GM21423 (cell line): Measurements from ENCODE around the gene TMEM266.

Source experiments
- ATAC-seq: cut with Tn5 transposase; IDR thresholded peaks from one replicate; pipeline ENCODE4 v1.9.1; 2021; ENCODE audit warnings: mild to moderate bottlenecking, moderate library complexity; ENCODE audit not compliant: unreplicated experiment

The TMEM266 gene

DNA sequence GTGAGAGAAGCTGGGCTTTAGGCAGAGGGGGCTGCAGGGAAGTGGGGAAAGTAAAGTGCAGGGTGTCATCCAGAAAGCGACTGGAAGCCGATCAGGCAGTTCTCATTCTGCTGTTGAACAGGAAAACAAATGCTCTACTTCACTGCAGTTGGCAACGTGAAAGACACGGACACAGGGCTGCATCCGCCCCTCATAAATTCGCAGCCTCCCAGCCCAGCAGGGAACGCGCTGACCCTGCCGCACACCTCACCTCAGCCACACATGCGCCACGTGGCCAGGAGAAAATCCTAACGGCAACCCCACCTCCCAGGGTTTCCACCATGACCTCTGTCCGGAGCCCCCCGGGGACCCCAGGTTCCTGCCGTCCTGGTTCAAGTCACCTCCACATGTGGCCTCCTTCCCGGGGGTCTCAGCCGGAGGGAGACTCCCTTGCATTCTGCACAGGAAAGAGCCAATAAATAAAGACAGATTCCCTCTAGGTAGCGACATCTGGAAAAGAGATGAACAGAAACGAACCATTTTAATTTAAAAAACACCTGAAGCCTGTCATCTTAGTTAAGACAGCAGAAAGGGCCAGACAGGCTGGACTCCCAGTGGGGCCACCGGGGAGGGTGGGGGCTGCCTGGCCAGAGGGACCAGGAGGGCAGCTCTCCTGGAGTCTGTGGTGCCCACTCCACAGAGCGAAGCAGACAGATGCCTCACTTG is 118.7 kb downstream of the TMEM266 start:
- no peak for ATAC-seq

DNA sequence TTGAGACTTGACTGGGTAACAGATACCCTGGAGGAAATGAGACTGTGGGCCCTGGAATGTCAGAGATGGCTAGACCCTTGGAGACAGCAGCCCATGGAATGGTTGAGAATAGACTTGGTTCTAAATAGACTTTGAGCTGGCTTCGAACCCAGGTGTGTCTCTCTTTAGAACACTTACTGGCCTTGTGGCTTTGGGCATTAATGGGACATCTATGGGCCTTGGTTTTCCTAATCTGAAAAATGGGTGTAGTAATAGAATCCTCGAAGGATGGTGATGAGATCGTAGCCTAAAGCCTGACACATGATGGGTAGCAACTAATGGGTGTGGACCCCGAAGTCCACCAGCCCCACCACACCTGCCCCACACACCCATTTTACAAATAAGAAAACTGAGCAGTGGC is 119.2 kb downstream of the TMEM266 start:
- ATAC-seq: no peak

DNA sequence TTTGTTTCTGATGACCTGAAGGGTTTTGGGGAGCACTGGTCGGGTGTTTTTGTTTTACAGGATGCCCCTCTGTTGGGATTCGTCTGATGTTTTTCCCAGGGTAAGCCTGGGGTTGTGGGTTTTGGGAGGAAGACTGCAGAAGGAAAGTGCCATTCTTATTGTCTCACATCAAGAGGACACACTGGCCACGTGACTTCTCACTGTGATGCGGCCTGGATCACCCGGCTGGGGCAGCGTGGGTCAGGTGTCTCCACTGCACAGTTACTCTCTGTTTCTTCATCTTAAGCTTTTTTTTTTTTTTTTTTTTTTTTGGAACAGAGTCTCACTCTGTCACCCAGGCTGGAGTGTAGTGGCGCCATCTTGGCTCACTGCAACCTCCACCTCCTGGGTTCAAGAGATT is 120.5 kb downstream of the TMEM266 start:
- ATAC-seq: no peak

DNA sequence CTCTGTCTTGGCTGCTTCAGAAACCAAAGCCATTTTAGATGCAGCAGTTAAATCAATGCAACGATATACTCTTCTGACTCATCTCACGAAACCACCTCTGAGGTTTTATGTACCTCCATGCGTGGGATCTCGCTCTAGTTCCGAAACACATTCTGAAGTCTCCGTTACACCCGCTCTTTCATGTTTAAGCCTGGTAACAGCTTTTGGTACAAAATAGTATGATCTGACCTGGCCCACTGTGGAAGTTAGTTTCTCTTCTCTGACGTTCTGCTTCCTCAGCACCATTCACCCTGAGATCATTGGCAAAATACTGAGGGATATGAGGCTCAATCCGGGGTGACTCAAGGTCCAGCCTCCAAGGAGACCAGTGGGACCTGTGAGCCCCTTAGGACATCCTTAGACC is 121.9 kb downstream of the TMEM266 start:
- no peak for ATAC-seq

DNA sequence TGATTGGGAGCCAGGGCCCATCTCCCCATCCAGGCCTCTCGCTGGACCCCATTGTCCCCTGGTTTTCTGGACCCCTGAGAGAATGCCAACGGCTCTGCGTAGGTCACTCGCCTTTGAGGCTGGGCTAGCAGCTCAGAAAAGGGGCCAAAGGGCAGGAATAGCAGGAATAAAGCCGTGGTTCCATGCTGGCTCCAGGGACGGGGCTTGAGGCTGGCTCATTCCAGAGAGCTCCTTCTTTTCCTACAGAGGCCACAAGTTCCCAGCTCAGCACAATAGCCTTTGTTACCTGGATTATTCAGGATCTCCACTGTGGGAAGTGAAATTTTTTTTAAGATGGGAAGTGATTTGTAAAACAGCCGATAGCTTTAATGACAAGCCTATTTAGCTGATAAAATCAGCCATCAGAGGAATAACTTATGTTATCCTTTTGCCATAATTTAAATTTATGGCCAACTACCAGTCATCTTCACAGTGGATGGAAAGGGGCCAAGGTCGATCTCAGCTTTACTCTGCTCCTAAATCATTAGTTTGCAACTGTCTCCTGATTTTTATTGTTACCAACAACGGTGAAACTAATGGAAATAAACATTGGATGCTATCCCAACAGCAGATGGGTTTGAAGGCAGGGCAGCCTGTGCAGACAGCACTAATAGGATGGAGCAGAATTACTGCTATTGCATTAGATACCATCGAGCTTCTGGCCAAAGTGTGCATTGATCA is 124.3 kb downstream of the TMEM266 start:
- ATAC-seq: no peak

DNA sequence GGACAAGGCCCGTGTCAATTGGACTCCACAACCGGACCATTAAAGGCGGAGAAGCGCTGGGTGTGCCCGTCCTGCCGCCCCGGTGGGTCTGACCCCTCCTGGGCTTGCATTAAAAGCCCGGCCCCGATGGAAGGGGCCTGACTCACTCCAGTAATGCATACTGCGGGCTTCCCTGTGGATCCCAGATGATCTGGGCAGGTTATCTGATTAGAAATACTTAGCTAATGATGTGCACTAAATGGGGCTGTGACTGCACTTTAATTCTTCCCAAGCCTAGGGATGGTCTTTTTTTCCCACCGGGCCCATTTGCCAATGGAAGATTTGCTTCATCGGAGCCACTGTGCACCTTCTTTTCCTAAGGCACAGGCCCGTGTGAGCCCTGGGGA is 124.9 kb downstream of the TMEM266 start:
- ATAC-seq: no peak

DNA sequence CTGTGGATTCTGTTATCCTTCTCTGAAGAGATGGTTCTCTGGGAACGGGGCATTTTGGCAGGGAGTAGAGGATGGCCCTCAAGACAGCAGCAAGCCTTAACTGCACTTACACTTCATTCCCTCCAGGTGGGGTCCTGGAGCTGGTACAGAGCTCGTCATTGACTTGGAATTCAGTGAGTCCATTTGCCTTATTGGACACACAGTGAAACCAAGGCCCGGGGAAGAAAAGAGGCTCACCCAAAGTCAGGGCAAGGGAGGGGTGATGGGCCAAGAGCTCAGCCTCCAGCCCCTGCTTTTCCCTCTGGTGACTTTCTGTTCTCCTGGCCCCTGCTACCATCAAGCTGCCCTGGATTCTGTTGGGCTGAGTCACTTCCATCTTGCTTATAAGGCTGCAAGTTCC is 125.9 kb downstream of the TMEM266 start:
- no peak for ATAC-seq

DNA sequence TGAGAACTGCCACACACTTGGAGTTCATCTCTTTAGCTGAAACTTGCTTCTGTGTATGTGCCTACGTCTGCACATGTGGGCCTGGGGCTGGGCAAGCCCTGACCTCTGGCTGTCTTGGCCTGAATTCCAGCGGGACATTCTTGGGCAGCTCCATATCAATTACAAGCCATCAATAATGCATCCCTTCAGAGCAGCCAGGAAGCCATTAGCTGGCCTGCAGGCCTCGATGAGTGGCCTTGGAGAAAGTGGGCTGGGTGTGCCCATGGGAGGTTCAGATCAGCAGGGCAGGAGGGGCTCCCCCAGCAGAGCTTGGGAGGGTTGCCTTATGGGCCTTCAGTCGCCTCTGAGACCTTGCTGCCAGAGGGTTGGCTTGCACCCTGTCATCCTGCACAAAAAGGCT is 127.4 kb downstream of the TMEM266 start:
- ATAC-seq: no peak

DNA sequence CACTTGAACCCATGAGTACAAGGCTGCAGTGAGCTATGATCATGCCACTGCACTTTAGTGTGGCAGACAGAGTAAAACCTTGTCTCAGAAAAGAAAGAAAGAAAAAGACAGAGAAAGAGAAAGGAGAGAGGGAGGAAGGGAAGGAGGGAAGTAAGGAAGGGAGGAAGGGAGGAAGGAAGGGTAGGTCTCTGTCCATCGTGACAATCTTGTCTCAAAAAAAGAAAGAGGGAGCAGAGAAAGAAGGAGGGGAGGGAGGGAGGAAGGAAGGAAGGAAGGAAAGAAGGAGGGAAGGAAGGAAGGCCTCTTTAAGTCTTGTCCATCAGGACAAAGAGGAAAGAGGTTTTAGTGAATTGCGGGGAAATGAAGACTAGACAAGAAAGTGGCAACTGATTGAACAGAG is 129.3 kb downstream of the TMEM266 start:
- ATAC-seq: no peak

DNA sequence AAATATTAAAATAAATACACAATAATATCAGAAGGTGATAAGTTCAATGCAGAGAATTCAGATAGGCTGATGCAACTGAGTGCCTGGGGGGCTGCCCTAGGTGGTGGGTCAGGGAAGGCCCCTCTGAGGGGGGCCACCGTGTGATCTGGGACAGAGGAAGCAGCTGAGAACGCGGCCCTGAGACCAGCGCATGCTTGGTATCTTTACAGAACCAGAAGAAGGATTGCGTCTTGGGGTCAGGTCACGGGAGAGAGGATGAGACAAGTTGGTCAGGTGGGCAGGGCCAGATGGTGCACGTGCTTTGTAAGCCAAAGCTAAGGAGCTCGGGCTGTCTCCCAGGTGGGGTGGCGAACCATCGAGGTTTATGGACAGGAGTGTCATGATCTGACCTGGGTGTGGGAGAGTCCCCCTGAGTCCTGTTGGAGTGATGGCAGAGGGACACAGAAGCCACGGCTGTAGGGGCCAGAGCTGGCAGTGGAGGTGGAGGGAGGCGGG is 130.3 kb downstream of the TMEM266 start:
- no peak for ATAC-seq

DNA sequence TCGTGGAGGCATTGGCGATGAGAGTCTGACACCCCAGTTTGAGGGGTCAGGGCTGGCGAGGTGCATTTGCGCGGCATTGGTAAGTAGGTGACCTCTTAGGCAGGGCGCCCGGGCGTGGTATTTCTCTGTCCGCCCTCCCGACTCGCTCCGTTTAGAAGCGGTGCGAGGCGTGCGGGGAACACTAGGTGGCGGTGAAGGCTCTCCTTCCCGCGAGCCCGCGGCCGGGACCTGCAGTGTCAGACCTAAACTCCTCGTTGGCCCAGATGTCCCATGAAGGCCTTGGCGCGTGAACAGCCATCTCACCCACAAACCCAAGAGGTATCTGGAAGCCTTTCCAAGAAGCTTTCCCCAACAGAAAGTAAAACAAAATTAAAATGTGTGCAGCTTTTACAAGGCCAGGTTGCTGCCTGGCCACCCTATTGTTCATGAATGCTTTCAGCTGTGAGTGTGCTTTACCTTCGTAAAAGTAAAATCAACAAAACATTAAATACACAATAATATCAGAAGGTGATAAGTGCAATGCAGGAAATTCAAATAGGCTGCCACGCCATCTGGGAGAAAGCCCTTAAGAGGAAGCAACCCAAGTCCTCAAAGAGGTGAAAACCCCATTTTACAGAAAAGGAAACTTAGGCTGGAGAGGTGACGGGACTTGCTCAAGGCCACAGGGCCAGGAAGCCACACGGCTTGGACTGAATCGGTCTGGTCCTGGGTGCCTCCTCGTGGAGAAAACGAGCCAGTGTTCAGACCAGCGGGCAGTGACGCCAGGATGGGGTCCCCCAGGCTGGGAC is 131.2 kb downstream of the TMEM266 start:
- peak; percentile 79 for ATAC-seq

DNA sequence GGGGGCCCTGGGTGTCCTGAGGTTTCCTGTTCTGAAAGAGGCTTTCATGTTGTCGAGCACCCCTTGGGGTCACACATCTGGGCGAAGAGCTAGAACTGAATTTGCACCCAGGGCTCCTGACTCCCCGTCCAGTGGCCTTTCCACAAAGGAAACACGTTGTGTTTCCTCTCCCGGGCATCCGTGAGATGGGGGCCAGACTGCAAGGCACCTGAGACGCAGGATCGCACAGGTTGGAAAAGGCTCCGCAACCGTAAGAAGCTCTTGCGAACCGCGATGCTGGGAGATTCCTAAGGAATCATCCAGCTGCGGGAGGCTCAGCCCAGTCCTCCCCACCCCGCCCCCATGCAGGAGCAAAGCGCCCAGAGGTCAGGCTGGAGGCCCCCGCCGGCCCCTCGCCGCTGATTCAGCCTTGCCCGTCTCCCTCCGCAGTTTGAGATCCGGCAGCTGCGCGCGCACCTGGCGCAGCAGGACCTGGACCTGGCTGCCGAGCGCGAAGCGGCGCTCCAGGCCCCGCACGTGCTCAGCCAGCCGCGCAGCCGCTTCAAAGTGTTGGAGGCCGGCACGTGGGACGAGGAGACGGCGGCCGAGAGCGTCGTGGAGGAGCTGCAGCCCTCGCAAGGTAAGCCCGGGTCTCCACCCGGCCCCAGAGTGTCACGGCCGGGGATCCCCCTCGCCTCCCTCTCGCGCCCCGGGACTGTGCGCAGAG is 131.9 kb downstream of the TMEM266 start:
- no peak for ATAC-seq

DNA sequence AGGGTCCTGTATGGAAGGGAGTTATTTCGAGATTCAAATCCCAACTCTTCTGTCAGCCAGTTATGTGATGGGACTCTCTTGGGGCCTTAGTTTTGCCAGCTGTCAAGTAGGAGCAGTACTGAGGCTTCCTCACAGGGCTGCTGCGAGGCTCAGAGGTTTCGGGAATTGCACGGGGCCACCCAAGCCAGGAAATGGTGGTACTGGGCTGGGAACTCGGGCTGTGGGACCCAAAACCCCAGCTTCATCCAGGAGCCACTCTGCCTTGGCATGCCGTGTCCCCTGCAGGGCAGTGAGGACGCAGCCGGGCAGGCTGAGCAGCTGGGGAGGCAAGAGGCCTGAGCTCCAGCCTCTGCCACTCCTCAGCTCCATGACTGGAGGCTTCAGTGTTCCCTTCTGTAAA is 132.9 kb downstream of the TMEM266 start:
- no peak for ATAC-seq

DNA sequence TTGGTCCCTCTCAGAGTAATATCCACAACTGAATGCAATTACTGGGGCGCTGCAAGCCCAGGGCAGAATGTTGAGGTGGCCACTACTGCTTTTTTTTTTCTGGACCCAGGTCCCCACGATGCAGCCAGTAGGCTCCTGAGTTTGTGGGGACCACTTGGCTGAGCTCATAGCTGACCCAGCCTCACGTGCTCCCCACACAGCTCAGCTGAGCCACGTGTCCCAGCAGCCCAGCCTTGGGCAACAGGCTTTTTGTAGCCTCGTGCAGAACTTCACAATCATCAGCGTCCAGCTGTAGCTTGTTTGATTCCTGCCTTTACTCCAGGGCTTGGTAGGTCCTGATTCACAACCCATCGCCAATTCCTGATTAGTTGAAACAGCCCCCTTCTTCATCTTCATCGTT is 134.1 kb downstream of the TMEM266 start:
- ATAC-seq: no peak

DNA sequence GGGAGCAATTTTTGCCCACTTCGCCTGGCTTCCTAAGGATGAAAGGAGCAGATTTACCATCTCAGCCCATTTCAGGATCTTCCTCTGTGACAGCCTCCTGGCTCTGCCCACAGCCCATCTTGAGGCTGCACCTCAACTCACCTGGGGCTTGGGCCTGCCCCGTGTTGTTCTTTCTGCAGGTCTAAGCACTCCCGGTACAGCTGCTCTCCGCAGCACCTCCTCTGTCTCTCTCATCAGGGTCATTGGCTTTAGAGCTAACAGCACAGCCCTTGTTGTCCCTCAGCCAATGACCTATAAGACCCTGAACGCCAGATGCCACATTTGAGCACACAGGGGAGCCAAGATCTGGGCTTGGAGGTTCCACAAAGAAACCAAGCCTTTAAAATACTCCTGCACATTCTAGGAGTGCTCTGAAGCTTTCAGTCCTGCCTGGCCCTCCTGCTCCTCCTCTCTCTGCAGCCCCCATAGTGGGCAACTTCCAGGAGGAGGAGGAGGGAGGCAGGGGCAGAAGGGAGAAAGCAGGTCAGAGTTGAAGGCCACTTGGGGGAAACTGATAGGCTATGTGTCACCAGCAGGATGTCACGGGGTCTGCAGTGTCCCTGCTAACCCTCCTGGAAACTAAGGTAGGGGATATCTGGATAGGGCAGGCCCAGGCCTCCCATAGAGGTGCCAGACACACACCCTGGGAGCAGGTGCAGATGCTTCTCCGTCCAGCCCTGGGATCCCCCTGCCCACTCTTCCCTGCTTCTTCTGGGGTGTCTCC is 135.9 kb downstream of the TMEM266 start:
- ATAC-seq: no peak

DNA sequence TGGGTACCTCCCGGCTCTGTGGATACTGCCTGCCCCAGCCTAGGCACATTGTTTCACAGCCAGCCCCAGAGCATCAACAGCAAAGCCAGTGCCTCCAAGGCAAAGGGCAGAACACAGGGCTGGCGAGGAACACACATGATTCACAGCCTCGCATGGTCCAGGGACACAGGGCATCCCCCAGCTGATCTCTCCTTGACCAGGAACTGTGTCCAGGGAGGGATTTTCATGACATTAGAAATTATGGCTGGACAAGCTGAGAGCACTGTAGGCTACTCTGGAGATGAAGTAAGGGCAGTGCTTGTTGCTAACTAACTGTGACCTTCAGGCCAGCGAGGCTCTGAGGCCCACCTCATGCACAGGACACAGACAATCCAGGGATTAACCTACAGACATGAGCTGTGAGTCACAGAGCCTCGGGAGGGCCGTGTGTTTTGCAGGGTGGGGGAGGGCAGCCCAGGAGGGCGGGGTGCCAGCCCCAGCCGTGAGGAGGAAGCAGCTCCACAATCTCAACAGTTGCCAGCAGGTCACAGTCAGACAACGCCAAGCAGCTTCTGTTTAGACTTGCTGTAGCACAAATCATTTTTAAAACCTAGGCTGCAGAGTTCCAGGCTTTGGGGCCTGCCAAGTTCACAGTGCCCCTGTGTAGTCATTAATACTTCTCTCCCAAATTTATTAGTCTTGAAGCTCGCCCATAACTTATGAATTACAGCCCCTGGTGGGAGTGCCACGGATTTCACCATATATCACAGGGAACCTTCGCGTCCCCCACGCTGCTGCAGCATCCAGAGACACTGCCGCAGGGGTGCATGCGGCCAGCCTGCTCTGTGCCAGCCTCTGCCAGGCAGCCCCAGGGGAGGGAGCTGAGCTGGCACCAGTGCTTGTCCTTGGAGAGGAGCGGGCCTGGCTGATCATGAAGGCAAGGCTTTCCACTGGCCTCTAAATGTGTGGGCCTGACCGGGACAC is 136.8 kb downstream of the TMEM266 start:
- no peak for ATAC-seq

DNA sequence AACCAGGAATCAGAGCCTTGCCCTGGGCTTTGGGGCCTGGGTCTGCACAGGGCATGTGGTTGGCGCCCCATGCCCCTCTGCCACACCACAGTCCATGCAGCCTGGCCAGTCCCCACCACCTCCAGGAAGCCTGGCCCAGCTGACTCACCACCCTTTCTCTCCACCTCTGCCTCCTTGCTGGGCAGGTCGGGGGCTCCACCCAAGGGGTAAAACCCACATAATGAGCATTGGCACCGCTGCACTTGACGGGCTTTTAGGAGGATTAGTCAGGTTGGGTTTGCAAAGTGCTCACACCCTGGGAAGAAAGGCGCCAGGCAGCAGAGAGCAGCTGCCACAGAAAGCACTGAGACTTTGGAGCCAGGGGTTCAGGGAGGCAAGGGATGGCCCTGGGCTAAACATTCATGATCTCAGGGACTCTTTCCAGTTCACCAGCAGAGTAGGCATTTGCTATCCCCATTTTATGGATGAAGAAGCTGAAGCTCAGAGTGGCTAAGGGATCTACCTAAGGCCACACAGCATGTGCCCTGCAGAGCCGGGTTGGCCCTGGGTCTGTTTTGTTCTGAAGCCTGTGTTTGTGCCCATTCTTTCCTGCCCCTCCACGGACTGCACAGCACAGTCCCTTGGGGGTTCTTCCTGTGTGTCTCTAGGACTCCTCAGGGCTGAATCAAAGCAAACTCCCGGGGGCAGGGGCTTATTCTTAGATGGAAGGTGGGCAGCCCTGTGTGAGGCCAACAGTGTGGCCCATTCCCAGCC is 138.1 kb downstream of the TMEM266 start:
- no peak for ATAC-seq

DNA sequence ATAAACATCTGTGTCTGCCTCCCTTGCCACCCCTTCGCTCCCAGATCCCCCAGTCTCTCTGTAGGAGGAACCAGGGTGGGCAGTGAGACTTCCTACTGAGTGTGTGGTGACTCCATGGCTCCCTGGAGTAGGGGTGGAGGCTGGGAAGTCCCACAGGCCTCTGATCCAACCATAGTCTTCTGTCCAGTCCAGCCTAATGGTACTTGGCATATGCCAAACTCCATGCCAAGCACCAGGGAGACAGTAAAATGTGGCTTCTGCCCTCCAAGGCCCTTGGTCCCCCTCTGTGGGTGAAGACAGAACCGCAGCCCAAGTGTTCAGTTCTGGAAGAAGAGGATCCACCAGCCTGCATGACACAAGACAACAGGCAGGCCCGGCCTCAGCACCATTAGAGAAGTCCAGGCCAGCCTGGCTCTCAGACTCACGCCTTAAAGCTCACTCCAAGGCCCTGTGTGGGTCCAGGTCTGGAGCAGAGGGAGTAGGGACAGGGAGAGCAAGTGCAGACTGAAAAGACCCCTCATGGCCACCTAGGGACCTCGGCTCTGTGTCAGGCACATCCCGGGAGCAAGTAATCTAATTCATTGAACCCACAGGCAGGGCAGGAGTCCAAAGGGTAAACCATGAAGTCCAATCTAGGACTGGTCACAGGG is 138.8 kb downstream of the TMEM266 start:
- no peak for ATAC-seq
